HT-29 (cell line): ENCODE results near the gene PPP1R13B. TPM values are rescaled to one million over a fixed set of nuclear protein-coding genes. Genes with fewer than 3 reads are reported as not detected.

ENCODE experiments used
- DNase-seq: peaks from one replicate; pipeline ENCODE4 v3.0.0-alpha.2; 2015; ENCODE audit warnings: low spot score
- total RNA-seq: library from RNA; depleted of rRNA; stranded (reverse); fragments of >200 nt; shearing (Covaris generic); gene quantifications from 2 replicates; pipeline ENCODE4 v1.2.3, GENCODE V29; 2014

The PPP1R13B gene
- total RNA-seq, 1 experiment from 2014 or later = 9.1 TPM

GRCh38 chr14:103730490-103731035 lies 116.8 kb downstream of the PPP1R13B start:
- no peak for DNase-seq

GRCh38 chr14:103729496-103730448 lies 117.6 kb downstream of the PPP1R13B start:
- DNase-seq = no peak

- DNase-seq = no peak
Measured at GRCh38 chr14:103728721-103729120, 118.7 kb downstream of the PPP1R13B start.

- no peak for DNase-seq
Measured at GRCh38 chr14:103728141-103728540, 119.2 kb downstream of the PPP1R13B start.

GRCh38 chr14:103727313-103727980 lies 119.9 kb downstream of the PPP1R13B start:
- DNase-seq = no peak

GRCh38 chr14:103726474-103726873 lies 120.9 kb downstream of the PPP1R13B start:
- no peak for DNase-seq

GRCh38 chr14:103725739-103726395 lies 121.5 kb downstream of the PPP1R13B start:
- no peak for DNase-seq

- no peak for DNase-seq
Measured at GRCh38 chr14:103725001-103725682, 122.2 kb downstream of the PPP1R13B start.

GRCh38 chr14:103724116-103724515 lies 123.3 kb downstream of the PPP1R13B start:
- DNase-seq = peak; percentile 24

- no peak for DNase-seq
Measured at GRCh38 chr14:103723748-103724081, 123.7 kb downstream of the PPP1R13B start.

- DNase-seq = no peak
Measured at GRCh38 chr14:103721334-103722120, 125.8 kb downstream of the PPP1R13B start.

- no peak for DNase-seq
Measured at GRCh38 chr14:103719751-103720150, 127.6 kb downstream of the PPP1R13B start.

- no peak for DNase-seq
Measured at GRCh38 chr14:103718572-103718971, 128.8 kb downstream of the PPP1R13B start.

GRCh38 chr14:103716899-103717411 lies 130.4 kb downstream of the PPP1R13B start:
- DNase-seq = no peak

- DNase-seq = no peak
Measured at GRCh38 chr14:103716091-103716801, 131.1 kb downstream of the PPP1R13B start.

- DNase-seq = peak; percentile 98
Measured at GRCh38 chr14:103715052-103716000, 132.0 kb downstream of the PPP1R13B start, which contains the start of the genes XRCC3 and ZFYVE21. Gene XRCC3 (minus strand): TSS chr14:103715451. CDS start chr14:103711087, 4,364 bp downstream. Gene ZFYVE21 (plus strand): TSS chr14:103715810. CDS start chr14:103715842, 32 bp downstream.

- DNase-seq = no peak
Measured at GRCh38 chr14:103714063-103714724, 133.2 kb downstream of the PPP1R13B start.
